ENCODE data around the gene SARDH.

Gene SARDH

GRCh38 chr9:133715295-133715865 is 22.8 kb downstream of the SARDH start:
- Histone ChIP-seq H3K27ac (peak overlapping the region; percentile 93), H3K4me3 (ENCODE audit: low read depth, low read length) (no peak overlapping the region), H3K36me3 (replicated peaks) (no peaks in the 10 kb centered on the region), H3K27me3 (replicated peaks) (no peaks in the 10 kb centered on the region)
- DNase-seq = peak; percentile 77
- in situ Hi-C loops (cut with HindIII; ENCODE audit: low pct_ligation_motif_present, low sequenced_read_pairs) = no loop called here
- no peak for TF ChIP-seq CTCF (IDR thresholded peaks at IDR 0.05; ENCODE audit: low read depth, low read length, missing control alignments)

- Histone ChIP-seq H3K36me3 (replicated peaks) (no peaks in the 10 kb centered on the region), H3K4me3 (ENCODE audit: low read depth, low read length) (no peak overlapping the region), H3K27ac (peak overlapping the region; percentile 93), H3K27me3 (replicated peaks) (no peaks in the 10 kb centered on the region)
- in situ Hi-C loops (cut with HindIII; ENCODE audit: low pct_ligation_motif_present, low sequenced_read_pairs) = no loop called here
- DNase-seq = peak; percentile 82
- no peak for TF ChIP-seq CTCF (IDR thresholded peaks at IDR 0.05; ENCODE audit: low read depth, low read length, missing control alignments)
Measured at GRCh38 chr9:133714606-133715294, 23.4 kb downstream of the SARDH start.

- Histone ChIP-seq H3K36me3 (replicated peaks) (no peaks in the 10 kb centered on the region), H3K27me3 (replicated peaks) (no peaks in the 10 kb centered on the region), H3K27ac (peak overlapping the region; percentile 93), H3K4me3 (ENCODE audit: low read depth, low read length) (no peak overlapping the region)
- no peak for DNase-seq
- in situ Hi-C loops (cut with HindIII; ENCODE audit: low pct_ligation_motif_present, low sequenced_read_pairs) = no loop called here
- no peak for TF ChIP-seq CTCF (IDR thresholded peaks at IDR 0.05; ENCODE audit: low read depth, low read length, missing control alignments)
Measured at GRCh38 chr9:133713960-133714495, 24.1 kb downstream of the SARDH start.

GRCh38 chr9:133713150-133713959 is 24.8 kb downstream of the SARDH start:
- Histone ChIP-seq H3K4me3 (ENCODE audit: low read depth, low read length) (no peak overlapping the region), H3K27me3 (replicated peaks) (no peaks in the 10 kb centered on the region), H3K27ac (peak overlapping the region; percentile 93), H3K36me3 (replicated peaks) (no peaks in the 10 kb centered on the region)
- no peak for DNase-seq
- in situ Hi-C loops (cut with HindIII; ENCODE audit: low pct_ligation_motif_present, low sequenced_read_pairs) = no loop called here
- peak; percentile 9 for TF ChIP-seq CTCF (IDR thresholded peaks at IDR 0.05; ENCODE audit: low read depth, low read length, missing control alignments)

GRCh38 chr9:133712221-133713100 is 25.7 kb downstream of the SARDH start:
- DNase-seq = no peak
- no peak for TF ChIP-seq CTCF (IDR thresholded peaks at IDR 0.05; ENCODE audit: low read depth, low read length, missing control alignments)
- in situ Hi-C loops (cut with HindIII; ENCODE audit: low pct_ligation_motif_present, low sequenced_read_pairs) = no loop called here
- no peak overlapping the region for H3K4me3 ChIP-seq (ENCODE audit: low read depth, low read length)
- H3K27ac ChIP-seq = peak overlapping the region; percentile 95
- H3K27me3 ChIP-seq (replicated peaks) = no peaks in the 10 kb centered on the region
- H3K36me3 ChIP-seq (replicated peaks) = no peaks in the 10 kb centered on the region
